Activated CD4-positive, alpha-beta T cell treated with anti-CD3 and anti-CD28 coated beads for 36 hours (primary cell): ENCODE measurements around the gene CDYL2. TPM values are rescaled to one million over a fixed set of nuclear protein-coding genes. Genes with fewer than 3 reads are reported as not detected.

Source experiments
- ATAC-seq: fragments of 200-7000 bp; cut with Tn5 transposase; one replicate; pipeline ENCODE4 v1.10.0; 2021; ENCODE audit warnings: mild to moderate bottlenecking, moderate library complexity
- CTCF ChIA-PET: fragments of 350-600 bp; sonication (Branson Sonifier 250); formaldehyde crosslinking; loops from one replicate; lab custom pipeline; 2021; ENCODE audit warnings: antibody characterized with exemption; lab: Charles Lee
- POLR2A ChIA-PET: fragments of 350-600 bp; sonication (Branson Sonifier 250); formaldehyde crosslinking; loops from one replicate; lab custom pipeline; 2021; ENCODE audit warnings: antibody characterized with exemption, inconsistent platforms; lab: Charles Lee
- DNase-seq: peaks from one replicate; pipeline ENCODE4 v3.0.0-alpha.2; 2020
- H3K27ac Mint-ChIP-seq: one replicate; pipeline ENCODE4 v1.8.0; 2021; ENCODE audit warnings: mixed read lengths
- H3K27me3 Mint-ChIP-seq: one replicate; pipeline ENCODE4 v1.8.0; 2021; ENCODE audit warnings: mixed read lengths
- H3K36me3 Mint-ChIP-seq: one replicate; pipeline ENCODE4 v1.8.0; 2021; ENCODE audit warnings: low read depth, mixed read lengths
- H3K4me1 Mint-ChIP-seq: one replicate; pipeline ENCODE4 v1.8.0; 2021; ENCODE audit warnings: mixed read lengths
- H3K4me3 Mint-ChIP-seq: one replicate; pipeline ENCODE4 v1.8.0; 2021; ENCODE audit warnings: mild to moderate bottlenecking, moderate library complexity, mixed read lengths
- H3K9me3 Mint-ChIP-seq: one replicate; pipeline ENCODE4 v1.8.0; 2021; ENCODE audit warnings: low read depth, mixed read lengths
- intact Hi-C, 2 experiments: fragments of 100-400 bp; cut with DNase I in 1 of 2; cut with micrococcal nuclease in 1 of 2; formaldehyde crosslinking; loops; one replicate each; pipeline versions ENCODE4 v1.14.2 to v1.15.1; 2022 to 2024; cut with DNase I, micrococcal nuclease
- total RNA-seq, 2 experiments: library from RNA; stranded (reverse); gene quantifications; one replicate each; pipeline ENCODE4 v1.2.3, GENCODE V29; 2021

The CDYL2 gene
- total RNA-seq, 2 experiments from 2014 or later: 17.6 to 21.5 TPM

GRCh38 chr16:80705596-80705995 is 98.8 kb downstream of the CDYL2 start:
- H3K4me3 Mint-ChIP-seq: no peak overlapping the region
- H3K9me3 Mint-ChIP-seq: no peaks in the 10 kb centered on the region
- peaks cover 3% of the 10 kb centered on the region for H3K36me3 Mint-ChIP-seq
- CTCF ChIA-PET: no interaction called here
- DNase-seq (no peak), ATAC-seq (no peak)
- H3K27me3 Mint-ChIP-seq: no peaks in the 10 kb centered on the region
- H3K27ac Mint-ChIP-seq: no peak overlapping the region
- POLR2A ChIA-PET: no interaction called here
- H3K4me1 Mint-ChIP-seq: peaks cover 6% of the 10 kb centered on the region
- intact Hi-C loops: no loop called here

- Mint-ChIP-seq H3K27me3 (no peaks in the 10 kb centered on the region), H3K4me3 (no peak overlapping the region), H3K9me3 (no peaks in the 10 kb centered on the region), H3K27ac (no peak overlapping the region), H3K4me1 (peaks cover 11% of the 10 kb centered on the region), H3K36me3 (peaks cover 3% of the 10 kb centered on the region)
- ChIA-PET CTCF (no interaction called here), POLR2A (no interaction called here)
- no peak for DNase-seq
- no peak for ATAC-seq
- intact Hi-C loops: no loop called here
Observed at GRCh38 chr16:80704751-80705505, 99.5 kb downstream of the CDYL2 start.

GRCh38 chr16:80703131-80704071 is 101.0 kb downstream of the CDYL2 start:
- ChIA-PET CTCF (interaction anchor here (1.1 kb wide), 1 partner anchor 246 kb away, joined by 3 read pairs; no protein-coding TSS in a partner anchor), POLR2A (no interaction called here)
- H3K36me3 Mint-ChIP-seq: peaks cover 3% of the 10 kb centered on the region
- no peaks in the 10 kb centered on the region for H3K27me3 Mint-ChIP-seq
- no peak for DNase-seq
- H3K9me3 Mint-ChIP-seq: peaks cover 4% of the 10 kb centered on the region
- no peak for ATAC-seq
- H3K4me3 Mint-ChIP-seq: no peak overlapping the region
- no peak overlapping the region for H3K27ac Mint-ChIP-seq
- intact Hi-C loops: no loop called here
- H3K4me1 Mint-ChIP-seq: peaks cover 15% of the 10 kb centered on the region

GRCh38 chr16:80702696-80703095 is 101.7 kb downstream of the CDYL2 start:
- H3K9me3 Mint-ChIP-seq: peaks cover 4% of the 10 kb centered on the region
- H3K27ac Mint-ChIP-seq: no peak overlapping the region
- ChIA-PET POLR2A (no interaction called here), CTCF (interaction anchor here (1.1 kb wide), 1 partner anchor 245 kb away, joined by 3 read pairs; no protein-coding TSS in a partner anchor)
- H3K4me1 Mint-ChIP-seq: peaks cover 16% of the 10 kb centered on the region
- H3K36me3 Mint-ChIP-seq: no peaks in the 10 kb centered on the region
- ATAC-seq (no peak), DNase-seq (no peak)
- no peaks in the 10 kb centered on the region for H3K27me3 Mint-ChIP-seq
- no peak overlapping the region for H3K4me3 Mint-ChIP-seq
- intact Hi-C loops: no loop called here

- CTCF ChIA-PET: interaction anchor here (1.0 kb wide), 1 partner anchor 21 kb away, joined by 3 read pairs; no protein-coding TSS in a partner anchor
- H3K27me3 Mint-ChIP-seq: no peaks in the 10 kb centered on the region
- peaks cover 9% of the 10 kb centered on the region for H3K9me3 Mint-ChIP-seq
- no peaks in the 10 kb centered on the region for H3K36me3 Mint-ChIP-seq
- ATAC-seq (peak; percentile 39), DNase-seq (no peak)
- no peak overlapping the region for H3K27ac Mint-ChIP-seq
- POLR2A ChIA-PET: no interaction called here
- intact Hi-C loops: no loop called here
- H3K4me1 Mint-ChIP-seq: peaks cover 16% of the 10 kb centered on the region
- no peak overlapping the region for H3K4me3 Mint-ChIP-seq
Observed at GRCh38 chr16:80700558-80700957, 103.8 kb downstream of the CDYL2 start.

GRCh38 chr16:80695020-80695419 is 109.4 kb downstream of the CDYL2 start:
- peaks cover 40% of the 10 kb centered on the region for H3K4me1 Mint-ChIP-seq
- no peaks in the 10 kb centered on the region for H3K27me3 Mint-ChIP-seq
- H3K27ac Mint-ChIP-seq: no peak overlapping the region
- ChIA-PET POLR2A (no interaction called here), CTCF (no interaction called here)
- intact Hi-C loops: loop anchor here in 1 of 2 experiments (10.0 kb wide), 1 partner anchor 130 kb away; no protein-coding TSS in a partner anchor
- no peak for DNase-seq
- ATAC-seq: no peak
- H3K4me3 Mint-ChIP-seq: no peak overlapping the region
- H3K9me3 Mint-ChIP-seq: peaks cover 9% of the 10 kb centered on the region
- H3K36me3 Mint-ChIP-seq: no peaks in the 10 kb centered on the region

- H3K4me3 Mint-ChIP-seq: no peak overlapping the region
- ChIA-PET POLR2A (interaction anchor here (0.6 kb wide), 1 partner anchor 113 kb away, joined by 5 read pairs; no protein-coding TSS in a partner anchor), CTCF (no interaction called here)
- peaks cover 37% of the 10 kb centered on the region for H3K4me1 Mint-ChIP-seq
- peak; percentile 38 for DNase-seq
- ATAC-seq: peak; percentile 81
- H3K27ac Mint-ChIP-seq: no peak overlapping the region
- H3K36me3 Mint-ChIP-seq: no peaks in the 10 kb centered on the region
- intact Hi-C loops: loop anchor here in 1 of 2 experiments (10.0 kb wide), 1 partner anchor 131 kb away; no protein-coding TSS in a partner anchor
- no peaks in the 10 kb centered on the region for H3K27me3 Mint-ChIP-seq
- H3K9me3 Mint-ChIP-seq: peaks cover 6% of the 10 kb centered on the region
Observed at GRCh38 chr16:80693553-80693952, 110.8 kb downstream of the CDYL2 start.

- Mint-ChIP-seq H3K9me3 (peaks cover 3% of the 10 kb centered on the region), H3K4me1 (peaks cover 35% of the 10 kb centered on the region), H3K27me3 (no peaks in the 10 kb centered on the region), H3K36me3 (no peaks in the 10 kb centered on the region), H3K4me3 (no peak overlapping the region), H3K27ac (no peak overlapping the region)
- CTCF ChIA-PET: no interaction called here
- POLR2A ChIA-PET: no interaction called here
- ATAC-seq (no peak), DNase-seq (no peak)
- intact Hi-C loops: loop anchor here in 1 of 2 experiments (10.0 kb wide), 1 partner anchor 133 kb away; no protein-coding TSS in a partner anchor
Observed at GRCh38 chr16:80692270-80692669, 112.1 kb downstream of the CDYL2 start.

GRCh38 chr16:80691111-80691741 is 113.2 kb downstream of the CDYL2 start:
- ChIA-PET POLR2A (no interaction called here), CTCF (no interaction called here)
- no peaks in the 10 kb centered on the region for H3K36me3 Mint-ChIP-seq
- no peak overlapping the region for H3K27ac Mint-ChIP-seq
- no peak overlapping the region for H3K4me3 Mint-ChIP-seq
- DNase-seq: no peak
- intact Hi-C loops: loop anchor here in 1 of 2 experiments (10.0 kb wide), 1 partner anchor 134 kb away; no protein-coding TSS in a partner anchor
- ATAC-seq: no peak
- no peaks in the 10 kb centered on the region for H3K9me3 Mint-ChIP-seq
- peaks cover 35% of the 10 kb centered on the region for H3K4me1 Mint-ChIP-seq
- no peaks in the 10 kb centered on the region for H3K27me3 Mint-ChIP-seq

GRCh38 chr16:80689487-80689886 is 114.9 kb downstream of the CDYL2 start:
- ChIA-PET CTCF (no interaction called here), POLR2A (no interaction called here)
- Mint-ChIP-seq H3K9me3 (no peaks in the 10 kb centered on the region), H3K36me3 (no peaks in the 10 kb centered on the region), H3K4me1 (peaks cover 23% of the 10 kb centered on the region), H3K27me3 (no peaks in the 10 kb centered on the region), H3K27ac (no peak overlapping the region), H3K4me3 (no peak overlapping the region)
- DNase-seq (no peak), ATAC-seq (no peak)
- intact Hi-C loops: no loop called here

GRCh38 chr16:80687606-80688005 is 116.8 kb downstream of the CDYL2 start:
- peaks cover 10% of the 10 kb centered on the region for H3K4me1 Mint-ChIP-seq
- POLR2A ChIA-PET: no interaction called here
- DNase-seq: no peak
- H3K27ac Mint-ChIP-seq: no peak overlapping the region
- peaks cover 9% of the 10 kb centered on the region for H3K36me3 Mint-ChIP-seq
- ATAC-seq: no peak
- CTCF ChIA-PET: interaction anchor here (1.2 kb wide), 1 partner anchor 8 kb away, joined by 4 read pairs; no protein-coding TSS in a partner anchor
- intact Hi-C loops: no loop called here
- no peaks in the 10 kb centered on the region for H3K9me3 Mint-ChIP-seq
- H3K27me3 Mint-ChIP-seq: no peaks in the 10 kb centered on the region
- no peak overlapping the region for H3K4me3 Mint-ChIP-seq
